Endodermal cell (in vitro differentiated cells): Measurements from ENCODE around the gene INTS6. TPM values are rescaled to one million over a fixed set of nuclear protein-coding genes. Genes with fewer than 3 reads are reported as not detected.

Experiments used
- DNase-seq: peaks from one replicate; pipeline ENCODE4 v3.0.0-alpha.2; 2017
- H3K27ac ChIP-seq: 2 replicates; pipeline ENCODE4 v1.5.1; 2013; ENCODE audit warnings: mild to moderate bottlenecking, low read depth, low read length, moderate library complexity
- H3K27me3 ChIP-seq: 2 replicates; pipeline ENCODE4 v1.6.1; 2013; ENCODE audit warnings: mild to moderate bottlenecking, low read length, moderate library complexity; ENCODE audit not compliant: insufficient read depth, control insufficient read depth, poor library complexity, severe bottlenecking
- H3K36me3 ChIP-seq: 2 replicates; pipeline ENCODE4 v1.7.0; 2013; ENCODE audit warnings: mild to moderate bottlenecking, low read length, moderate library complexity; ENCODE audit not compliant: control insufficient read depth, insufficient read depth
- H3K4me1 ChIP-seq: one replicate; pipeline ENCODE4 v1.7.0; 2013; ENCODE audit warnings: low read length; ENCODE audit not compliant: control insufficient read depth, insufficient read depth
- H3K4me3 ChIP-seq: 2 replicates; pipeline ENCODE4 v1.5.1; 2013; ENCODE audit warnings: mild to moderate bottlenecking, low read length, moderate library complexity
- H3K9ac ChIP-seq: 2 replicates; pipeline ENCODE4 v1.6.1; 2013; ENCODE audit warnings: mild to moderate bottlenecking, low read length, moderate library complexity; ENCODE audit not compliant: poor library complexity, severe bottlenecking; ENCODE audit errors: extremely low read depth
- H3K9me3 ChIP-seq: 2 replicates; pipeline ENCODE4 v1.6.1; 2013; ENCODE audit warnings: mild to moderate bottlenecking, low read length, moderate library complexity; ENCODE audit not compliant: control insufficient read depth
- H3K27ac Mint-ChIP-seq: 2 replicates; pipeline ENCODE4 v1.8.0; 2020; ENCODE audit warnings: mixed read lengths
- H3K27me3 Mint-ChIP-seq: 2 replicates; pipeline ENCODE4 v1.8.0; 2021; ENCODE audit warnings: mild to moderate bottlenecking, mixed read lengths; ENCODE audit not compliant: insufficient read depth
- H3K36me3 Mint-ChIP-seq: 2 replicates; pipeline ENCODE4 v1.8.0; 2020; ENCODE audit warnings: low read depth, mixed read lengths
- H3K4me1 Mint-ChIP-seq: 2 replicates; pipeline ENCODE4 v1.8.0; 2020; ENCODE audit warnings: mixed read lengths
- H3K4me3 Mint-ChIP-seq: 2 replicates; pipeline ENCODE4 v1.8.0; 2020; ENCODE audit warnings: mild to moderate bottlenecking, moderate library complexity, mixed read lengths
- H3K9me3 Mint-ChIP-seq: 2 replicates; pipeline ENCODE4 v1.8.0; 2020; ENCODE audit warnings: mild to moderate bottlenecking, mixed read lengths
- WGBS, 2 experiments: methylation state at CpG; one replicate each; pipeline versions ENCODE4 v1.1.5 to v1.1.7; 2013; ENCODE audit warnings: missing lambda C conversion rate in 2 of 2, mixed read lengths in 1 of 2; ENCODE audit not compliant: insufficient coverage in 1 of 2, insufficient read length in 1 of 2; 5-methylcytosine and 5-hydroxymethylcytosine counted together
- total RNA-seq, 2 donors: library from RNA; stranded (reverse); fragmentation: NEBNext Ultra II Directional in 1 of 2; extraction: Animal tissue kit (Norgen Biotek cat#: 25700) in 1 of 2; gene quantifications; 2 replicates in 1 of 2; 3 replicates in 1 of 2; pipeline ENCODE4 v1.2.1, GENCODE V29; 2021
- TF ChIP-seq, protein P1 (sequence below): fragments of 200-600 bp; sonication (generic); conservative IDR thresholded peaks from 2 replicates; pipeline ENCODE4 v1.5.0; 2021; ENCODE audit warnings: antibody characterized with exemption, mild to moderate bottlenecking

Gene INTS6
- total RNA-seq, 2 donors from 2014 or later, result 42.4 to 62.1 TPM

DNA sequence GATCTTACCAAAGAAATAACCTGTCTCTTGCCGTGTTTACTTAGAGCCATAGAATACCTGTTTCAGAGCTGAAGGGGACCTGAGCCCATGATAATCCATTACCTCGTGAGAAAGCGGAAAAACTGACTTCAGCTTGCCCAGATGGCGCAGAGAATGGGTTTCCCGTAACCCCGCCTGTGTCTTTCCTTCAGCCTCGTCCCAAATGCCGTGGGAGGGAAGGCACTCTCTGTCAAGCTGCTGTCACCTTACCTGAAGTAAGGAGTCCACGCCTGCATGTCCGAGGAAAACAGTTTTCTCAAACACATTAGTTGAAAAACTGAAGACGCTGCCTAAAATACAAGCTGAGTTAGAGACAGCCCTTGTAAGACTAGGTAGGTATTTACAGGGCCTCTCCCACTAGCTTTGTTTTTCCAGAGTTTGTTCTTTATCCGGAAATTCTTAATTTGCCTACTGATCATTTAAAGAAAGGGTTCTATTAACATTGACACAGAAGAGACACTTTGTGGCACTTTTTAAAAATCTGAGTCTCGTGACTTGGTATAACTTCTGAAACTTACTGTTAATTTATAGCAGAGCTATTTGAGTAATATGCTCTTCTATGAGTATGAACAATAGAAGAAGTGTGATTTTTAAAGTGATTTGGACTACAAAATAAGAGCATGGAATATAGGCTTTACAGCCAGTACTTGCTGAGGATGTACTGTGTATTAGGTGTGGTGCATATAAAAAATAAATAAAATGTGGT lies 1.3 kb upstream of the INTS6 start:
- Mint-ChIP-seq H3K27ac (peak overlapping the region; percentile 91), H3K4me1 (peaks cover 25% of the 10 kb centered on the region), H3K27me3 (no peaks in the 10 kb centered on the region), H3K4me3 (peak overlapping the region; percentile 78), H3K9me3 (peaks cover 13% of the 10 kb centered on the region), H3K36me3 (peaks cover 26% of the 10 kb centered on the region)
- peak overlapping the region; percentile 86 for H3K4me3 ChIP-seq
- WGBS, 2 experiments, result 29 to 41% methylated on average over 11 to 13 of the region's 13 CpGs
- H3K36me3 ChIP-seq, result peaks cover 34% of the 10 kb centered on the region
- H3K27ac ChIP-seq, result no peak overlapping the region
- peaks cover 9% of the 10 kb centered on the region for H3K4me1 ChIP-seq
- peaks cover 18% of the 10 kb centered on the region for H3K9me3 ChIP-seq
- peak overlapping the region; percentile 82 for H3K9ac ChIP-seq
- peak; percentile 68 for DNase-seq
- TF ChIP-seq, protein P1, sequence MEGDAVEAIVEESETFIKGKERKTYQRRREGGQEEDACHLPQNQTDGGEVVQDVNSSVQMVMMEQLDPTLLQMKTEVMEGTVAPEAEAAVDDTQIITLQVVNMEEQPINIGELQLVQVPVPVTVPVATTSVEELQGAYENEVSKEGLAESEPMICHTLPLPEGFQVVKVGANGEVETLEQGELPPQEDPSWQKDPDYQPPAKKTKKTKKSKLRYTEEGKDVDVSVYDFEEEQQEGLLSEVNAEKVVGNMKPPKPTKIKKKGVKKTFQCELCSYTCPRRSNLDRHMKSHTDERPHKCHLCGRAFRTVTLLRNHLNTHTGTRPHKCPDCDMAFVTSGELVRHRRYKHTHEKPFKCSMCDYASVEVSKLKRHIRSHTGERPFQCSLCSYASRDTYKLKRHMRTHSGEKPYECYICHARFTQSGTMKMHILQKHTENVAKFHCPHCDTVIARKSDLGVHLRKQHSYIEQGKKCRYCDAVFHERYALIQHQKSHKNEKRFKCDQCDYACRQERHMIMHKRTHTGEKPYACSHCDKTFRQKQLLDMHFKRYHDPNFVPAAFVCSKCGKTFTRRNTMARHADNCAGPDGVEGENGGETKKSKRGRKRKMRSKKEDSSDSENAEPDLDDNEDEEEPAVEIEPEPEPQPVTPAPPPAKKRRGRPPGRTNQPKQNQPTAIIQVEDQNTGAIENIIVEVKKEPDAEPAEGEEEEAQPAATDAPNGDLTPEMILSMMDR, result no peak
- H3K27me3 ChIP-seq, result no peaks in the 10 kb centered on the region

DNA sequence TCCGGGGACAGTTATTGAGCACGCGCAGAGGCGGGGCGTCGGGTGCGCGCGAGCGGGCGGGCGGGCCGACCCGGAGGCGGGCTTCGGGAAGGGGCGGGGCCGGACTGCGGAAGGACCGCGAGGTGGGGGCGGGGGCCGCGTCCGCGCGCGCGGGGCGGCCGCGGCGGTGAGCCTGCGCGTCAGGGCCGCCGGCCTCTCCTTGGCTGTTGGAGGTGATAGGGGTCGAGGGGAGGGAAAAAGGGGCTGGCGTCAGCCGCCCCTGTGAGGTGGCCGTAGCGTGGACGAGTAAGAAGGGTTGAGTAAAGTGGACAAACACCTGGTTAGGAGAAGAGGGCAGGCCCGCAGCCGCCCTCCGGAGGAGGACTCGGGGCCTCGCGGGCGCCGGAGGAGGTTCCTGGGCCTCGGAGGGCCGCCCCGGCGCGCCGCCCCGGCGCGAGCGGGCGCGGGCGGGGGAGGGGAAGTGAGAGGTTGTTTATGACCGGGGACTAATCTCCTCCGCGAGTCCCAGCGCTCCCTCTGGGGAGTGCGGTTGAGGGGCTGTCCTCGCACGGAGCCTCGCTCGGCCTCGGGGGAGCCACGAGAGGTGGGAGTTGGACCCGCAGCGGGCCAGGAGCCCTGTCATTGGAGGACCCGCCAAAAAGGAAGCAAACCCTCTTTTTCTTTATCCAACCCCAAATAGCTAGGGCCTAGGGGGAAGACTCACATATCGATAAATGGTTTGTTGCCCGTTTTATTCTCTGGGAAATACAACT lies 547 bp upstream of the INTS6 start:
- no peaks in the 10 kb centered on the region for H3K27me3 ChIP-seq
- Mint-ChIP-seq H3K4me1 (peaks cover 26% of the 10 kb centered on the region), H3K9me3 (peaks cover 13% of the 10 kb centered on the region), H3K4me3 (peak overlapping the region; percentile 78), H3K27ac (peak overlapping the region; percentile 91), H3K27me3 (no peaks in the 10 kb centered on the region), H3K36me3 (peaks cover 27% of the 10 kb centered on the region)
- H3K9me3 ChIP-seq, result peaks cover 18% of the 10 kb centered on the region
- peaks cover 41% of the 10 kb centered on the region for H3K36me3 ChIP-seq
- H3K27ac ChIP-seq, result peak overlapping the region; percentile 88
- 0% methylated on average over 11 to 78 of the region's 80 CpGs for WGBS, 2 experiments
- peaks cover 9% of the 10 kb centered on the region for H3K4me1 ChIP-seq
- peak overlapping the region; percentile 82 for H3K9ac ChIP-seq
- DNase-seq, result no peak
- TF ChIP-seq, protein P1, result no peak
- H3K4me3 ChIP-seq, result peak overlapping the region; percentile 86

DNA sequence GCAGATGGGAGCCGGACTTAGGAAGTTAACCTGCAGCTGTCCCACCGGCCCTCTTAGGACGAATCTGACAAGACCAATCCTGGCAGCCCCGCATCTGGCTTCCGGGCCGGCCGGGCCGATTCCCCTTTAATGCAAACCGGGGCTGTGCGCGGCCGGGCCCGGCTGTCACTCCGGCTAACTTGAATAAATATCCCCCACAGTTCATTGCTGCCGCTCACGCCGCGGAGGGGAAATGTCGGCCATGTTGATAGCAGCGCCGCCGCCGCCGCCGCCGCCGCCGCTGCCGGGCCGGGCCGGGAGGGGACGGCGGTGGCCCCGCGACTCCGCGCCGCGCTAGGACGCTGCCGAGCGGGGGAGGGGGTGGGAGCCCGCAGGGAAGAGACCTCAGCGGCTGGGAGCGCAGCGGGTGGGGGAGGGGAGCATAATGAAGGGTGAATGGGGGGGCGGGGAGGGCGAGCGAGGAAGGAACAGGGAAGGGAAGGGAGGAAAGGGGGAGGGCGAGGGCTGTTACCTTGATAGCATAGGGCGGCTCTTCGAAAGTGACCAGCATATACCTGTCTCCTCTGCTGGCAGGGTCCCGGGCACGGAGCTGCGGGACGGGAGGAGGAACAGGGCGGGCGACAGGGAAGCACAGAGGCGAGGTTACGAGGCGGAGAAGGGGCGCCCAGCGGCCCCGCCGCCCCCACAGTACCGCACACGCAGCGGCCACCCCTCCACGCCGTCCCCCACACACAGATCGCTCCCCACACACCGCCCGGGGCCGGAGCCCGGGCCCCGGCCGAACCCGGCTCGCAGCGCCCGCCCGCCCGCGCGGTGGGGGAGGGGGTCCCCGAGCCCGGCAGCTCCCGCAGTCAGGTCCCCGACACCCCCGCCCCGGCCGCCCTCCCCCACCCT lies 1.1 kb downstream of the INTS6 start:
- Mint-ChIP-seq H3K27ac (peak overlapping the region; percentile 85), H3K36me3 (peaks cover 33% of the 10 kb centered on the region), H3K27me3 (no peaks in the 10 kb centered on the region), H3K4me1 (peaks cover 26% of the 10 kb centered on the region), H3K9me3 (peaks cover 13% of the 10 kb centered on the region), H3K4me3 (peak overlapping the region; percentile 78)
- Histone ChIP-seq H3K27me3 (no peaks in the 10 kb centered on the region), H3K27ac (peak overlapping the region; percentile 78), H3K9ac (peak overlapping the region; percentile 93), H3K36me3 (peaks cover 54% of the 10 kb centered on the region), H3K9me3 (peaks cover 18% of the 10 kb centered on the region), H3K4me1 (peaks cover 9% of the 10 kb centered on the region), H3K4me3 (peak overlapping the region; percentile 94)
- 1 to 3% methylated on average over 10 to 84 of the region's 92 CpGs for WGBS, 2 experiments
- TF ChIP-seq, protein P1, result no peak
- peak; percentile 92 for DNase-seq
